IPS-18a (cell line): ENCODE measurements around the gene RNASEH2A.

ENCODE experiments used
- H3K27ac ChIP-seq: one replicate; pipeline ENCODE4 v1.5.1; 2013; ENCODE audit warnings: low read length
- H3K27me3 ChIP-seq: one replicate; pipeline ENCODE4 v1.6.1; 2013; ENCODE audit warnings: mild to moderate bottlenecking, low read length; ENCODE audit not compliant: control insufficient read depth, insufficient read depth
- H3K36me3 ChIP-seq: one replicate; pipeline ENCODE4 v1.6.1; 2013; ENCODE audit warnings: low read depth, low read length; ENCODE audit not compliant: control insufficient read depth
- H3K4me1 ChIP-seq: one replicate; pipeline ENCODE4 v1.6.1; 2013; ENCODE audit warnings: low read depth, low read length; ENCODE audit not compliant: control insufficient read depth
- H3K4me3 ChIP-seq: one replicate; pipeline ENCODE4 v1.5.1; 2013; ENCODE audit warnings: low read length
- H3K9ac ChIP-seq: one replicate; pipeline ENCODE4 v1.6.1; 2013; ENCODE audit warnings: mild to moderate bottlenecking, low read length, moderate library complexity
- H3K9me3 ChIP-seq: one replicate; pipeline ENCODE4 v1.6.1; 2013; ENCODE audit warnings: low read depth, low read length; ENCODE audit not compliant: control insufficient read depth

Gene RNASEH2A

GRCh38 chr19:12784394-12784870 lies 22.0 kb upstream of the RNASEH2A start:
- Histone ChIP-seq H3K36me3 (no peaks in the 10 kb centered on the region), H3K4me3 (no peak overlapping the region), H3K27me3 (no peaks in the 10 kb centered on the region), H3K27ac (no peak overlapping the region), H3K4me1 (peaks cover 16% of the 10 kb centered on the region), H3K9me3 (no peaks in the 10 kb centered on the region), H3K9ac (no peak overlapping the region)

DNA sequence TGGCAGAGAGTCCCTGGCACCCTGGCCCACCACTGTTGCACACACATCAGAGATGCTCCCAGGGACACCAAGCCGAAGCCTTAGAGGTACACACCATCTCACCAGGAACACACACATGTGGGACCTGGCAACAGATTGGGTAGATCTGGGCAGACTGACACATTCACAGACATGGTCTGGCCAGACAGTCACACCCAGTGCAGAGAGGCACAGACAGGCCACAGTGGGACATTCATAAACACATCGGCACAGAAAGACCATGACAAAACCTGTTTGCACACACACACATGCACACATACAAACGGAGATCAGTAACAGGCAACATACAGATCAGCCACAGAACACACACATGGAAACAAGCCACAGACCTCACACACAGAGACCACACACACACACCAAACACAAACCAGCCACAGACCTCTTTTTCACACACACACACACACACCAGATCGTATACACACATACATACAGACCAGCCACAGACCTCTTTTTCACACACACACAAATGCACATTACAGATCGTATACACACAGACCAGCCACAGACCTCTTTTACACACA lies 21.4 kb upstream of the RNASEH2A start:
- H3K36me3 ChIP-seq = no peaks in the 10 kb centered on the region
- H3K4me3 ChIP-seq = no peak overlapping the region
- no peak overlapping the region for H3K27ac ChIP-seq
- no peak overlapping the region for H3K9ac ChIP-seq
- H3K9me3 ChIP-seq = no peaks in the 10 kb centered on the region
- no peaks in the 10 kb centered on the region for H3K27me3 ChIP-seq
- H3K4me1 ChIP-seq = peaks cover 16% of the 10 kb centered on the region

GRCh38 chr19:12785431-12786031 lies 20.9 kb upstream of the RNASEH2A start:
- Histone ChIP-seq H3K4me3 (no peak overlapping the region), H3K27me3 (peaks cover 3% of the 10 kb centered on the region), H3K36me3 (no peaks in the 10 kb centered on the region), H3K9me3 (no peaks in the 10 kb centered on the region), H3K9ac (no peak overlapping the region), H3K27ac (no peak overlapping the region), H3K4me1 (peaks cover 19% of the 10 kb centered on the region)

GRCh38 chr19:12786141-12786870 lies 20.1 kb upstream of the RNASEH2A start:
- H3K27ac ChIP-seq = no peak overlapping the region
- H3K36me3 ChIP-seq = no peaks in the 10 kb centered on the region
- H3K9me3 ChIP-seq = no peaks in the 10 kb centered on the region
- H3K27me3 ChIP-seq = peaks cover 11% of the 10 kb centered on the region
- H3K4me1 ChIP-seq = peaks cover 26% of the 10 kb centered on the region
- H3K9ac ChIP-seq = no peak overlapping the region
- H3K4me3 ChIP-seq = no peak overlapping the region

- Histone ChIP-seq H3K9ac (no peak overlapping the region), H3K4me3 (no peak overlapping the region), H3K4me1 (peaks cover 26% of the 10 kb centered on the region), H3K27me3 (peaks cover 17% of the 10 kb centered on the region), H3K36me3 (no peaks in the 10 kb centered on the region), H3K27ac (no peak overlapping the region), H3K9me3 (no peaks in the 10 kb centered on the region)
Measured at GRCh38 chr19:12786952-12787351, 19.4 kb upstream of the RNASEH2A start.

GRCh38 chr19:12787458-12787857 lies 18.9 kb upstream of the RNASEH2A start:
- peaks cover 22% of the 10 kb centered on the region for H3K27me3 ChIP-seq
- no peak overlapping the region for H3K4me3 ChIP-seq
- H3K9me3 ChIP-seq = no peaks in the 10 kb centered on the region
- H3K36me3 ChIP-seq = no peaks in the 10 kb centered on the region
- no peak overlapping the region for H3K9ac ChIP-seq
- H3K4me1 ChIP-seq = peaks cover 26% of the 10 kb centered on the region
- no peak overlapping the region for H3K27ac ChIP-seq

DNA sequence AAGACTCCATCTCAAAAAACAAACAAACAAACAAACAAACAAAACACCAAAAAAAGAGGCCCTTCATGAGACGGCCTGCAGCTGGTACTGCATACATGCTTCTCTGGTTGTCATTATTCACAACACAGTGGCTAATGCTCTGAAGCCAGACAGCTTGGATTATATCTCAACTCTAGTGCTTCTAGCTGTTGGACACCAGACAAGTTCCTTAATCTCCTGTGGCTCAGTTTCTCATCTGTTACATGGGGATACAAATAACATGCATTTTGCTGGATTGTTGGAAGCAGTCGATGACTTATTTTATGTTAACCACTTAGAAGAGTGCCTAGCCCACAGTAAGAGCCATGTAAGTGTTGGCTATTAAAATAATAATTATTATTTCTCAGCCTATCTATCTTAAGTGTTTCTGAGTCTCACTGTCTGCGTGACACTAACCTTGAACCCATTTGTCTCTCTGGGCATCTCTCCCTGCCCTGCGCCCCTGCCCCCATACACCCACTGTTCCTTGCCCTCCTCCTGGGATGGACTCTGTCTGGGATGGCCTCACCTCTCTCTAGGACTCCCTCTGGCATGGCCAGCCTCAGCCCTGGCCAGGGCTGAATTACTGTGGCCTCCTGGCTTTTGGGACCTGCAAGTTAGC lies 18.2 kb upstream of the RNASEH2A start:
- Histone ChIP-seq H3K27ac (no peak overlapping the region), H3K9ac (no peak overlapping the region), H3K36me3 (no peaks in the 10 kb centered on the region), H3K4me1 (peaks cover 26% of the 10 kb centered on the region), H3K4me3 (peak overlapping the region; percentile 72), H3K9me3 (no peaks in the 10 kb centered on the region), H3K27me3 (peaks cover 29% of the 10 kb centered on the region)

DNA sequence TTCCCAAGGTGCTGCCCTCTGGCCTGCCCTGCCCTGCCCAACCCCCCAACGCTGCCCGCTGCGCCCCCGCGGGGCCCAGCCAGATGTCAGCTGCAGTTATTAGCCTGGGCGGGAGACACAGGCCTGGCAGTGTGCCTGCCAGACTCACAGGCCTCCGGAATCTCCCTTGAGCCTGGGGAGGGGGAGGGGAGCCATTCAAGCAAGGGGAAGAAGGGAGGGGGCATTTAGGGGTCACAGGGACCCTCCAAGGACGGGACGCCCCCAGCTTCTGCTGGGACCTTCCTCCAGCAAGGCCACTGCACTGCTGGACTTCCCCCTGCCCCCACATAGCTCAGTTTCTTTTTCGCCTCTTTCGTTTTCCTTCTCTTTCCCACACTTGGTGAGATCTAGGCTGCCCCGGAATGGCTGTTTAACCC lies 17.7 kb upstream of the RNASEH2A start:
- Histone ChIP-seq H3K4me3 (peak overlapping the region; percentile 72), H3K27ac (no peak overlapping the region), H3K36me3 (no peaks in the 10 kb centered on the region), H3K9me3 (no peaks in the 10 kb centered on the region), H3K4me1 (peaks cover 21% of the 10 kb centered on the region), H3K9ac (no peak overlapping the region), H3K27me3 (peaks cover 31% of the 10 kb centered on the region)

DNA sequence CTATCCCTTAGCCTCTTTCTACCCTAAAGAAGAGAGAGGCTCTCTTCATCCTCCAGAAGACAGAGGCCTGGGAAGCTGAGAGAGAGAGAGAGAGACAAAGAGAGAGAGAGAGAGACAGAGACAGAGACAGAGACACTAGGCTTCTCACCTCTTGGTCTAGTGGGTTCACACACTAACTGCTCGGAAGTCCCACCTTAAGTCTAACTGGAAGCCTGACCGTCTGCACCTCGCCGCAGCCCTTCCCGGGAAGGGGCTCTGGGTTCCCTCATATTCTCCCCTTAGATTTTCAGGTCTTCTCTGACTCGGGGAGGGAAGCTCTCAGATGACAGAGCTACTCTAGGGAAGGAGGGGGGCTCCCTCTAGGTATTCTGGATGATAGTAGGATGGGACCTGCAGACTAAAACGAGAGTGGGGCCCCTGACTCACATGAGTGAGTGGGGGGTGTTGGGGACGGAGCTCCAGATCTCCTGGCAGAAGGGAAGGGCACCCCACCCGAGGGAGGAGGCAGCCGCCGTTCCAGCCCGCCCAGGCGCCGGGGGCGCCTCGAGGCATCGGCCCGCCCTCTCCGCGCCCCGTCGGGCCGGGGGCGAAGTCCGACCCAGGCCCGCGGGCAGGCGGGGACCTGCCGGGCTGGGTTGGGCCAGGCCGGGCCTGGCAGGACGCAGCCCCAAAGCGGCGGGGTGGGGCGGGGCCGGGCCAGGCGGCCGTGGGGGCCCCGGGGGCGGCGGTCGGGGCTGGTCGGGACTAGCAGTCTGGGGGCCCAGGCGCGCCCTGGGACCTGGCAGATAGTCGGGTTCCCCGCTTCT lies 17.1 kb upstream of the RNASEH2A start:
- Histone ChIP-seq H3K27me3 (peaks cover 31% of the 10 kb centered on the region), H3K27ac (no peak overlapping the region), H3K4me1 (peaks cover 24% of the 10 kb centered on the region), H3K4me3 (peak overlapping the region; percentile 72), H3K36me3 (no peaks in the 10 kb centered on the region), H3K9me3 (no peaks in the 10 kb centered on the region), H3K9ac (no peak overlapping the region)

DNA sequence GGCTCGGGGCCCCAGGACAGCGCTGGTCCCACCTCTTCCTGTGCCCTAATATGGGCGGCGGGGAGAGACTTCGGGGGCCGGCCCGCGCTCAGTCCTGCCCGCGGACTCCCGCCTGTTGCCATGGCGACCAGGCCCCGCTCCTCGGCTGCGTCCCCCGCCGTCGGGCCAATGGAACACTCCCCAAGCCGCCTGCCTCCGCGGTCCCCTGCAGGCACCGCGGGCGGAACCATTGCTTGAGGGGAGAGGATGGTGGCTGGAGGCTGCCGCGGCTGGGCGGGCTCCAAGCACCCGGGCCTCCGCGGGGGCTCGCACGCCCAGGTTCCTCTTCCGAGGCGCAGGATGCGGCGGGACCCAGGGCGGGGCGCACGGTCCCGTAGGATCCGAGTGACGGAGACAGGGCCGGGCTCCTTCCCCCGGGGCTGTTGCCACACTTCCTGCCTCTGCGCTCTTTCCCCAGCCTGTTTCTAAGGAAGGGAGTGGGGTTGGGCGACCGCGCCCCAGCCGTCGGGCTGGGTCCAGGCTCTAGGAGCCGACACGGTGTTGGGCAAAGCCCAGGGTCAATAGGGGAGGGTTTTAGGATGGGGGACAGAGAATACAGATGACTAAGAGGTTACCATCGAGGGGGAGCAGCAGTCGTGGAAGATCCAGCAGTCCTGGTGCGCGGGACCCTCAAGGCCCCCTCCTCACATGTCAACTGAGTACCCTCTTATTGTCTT lies 16.3 kb upstream of the RNASEH2A start:
- Histone ChIP-seq H3K36me3 (no peaks in the 10 kb centered on the region), H3K4me3 (peak overlapping the region; percentile 72), H3K27ac (no peak overlapping the region), H3K9me3 (no peaks in the 10 kb centered on the region), H3K9ac (peak overlapping the region; percentile 42), H3K27me3 (peaks cover 31% of the 10 kb centered on the region), H3K4me1 (peaks cover 24% of the 10 kb centered on the region)
